Fibroblast of upper back skin (primary cell): ENCODE results near the gene ACCS.
A peak's percentile ranks its signal among the peaks of the same experiment; 100 is the strongest.

Experiments
- DNase-seq: peaks from one replicate; pipeline ENCODE4 v3.0.0-alpha.2; 2013

Gene ACCS, protein sequence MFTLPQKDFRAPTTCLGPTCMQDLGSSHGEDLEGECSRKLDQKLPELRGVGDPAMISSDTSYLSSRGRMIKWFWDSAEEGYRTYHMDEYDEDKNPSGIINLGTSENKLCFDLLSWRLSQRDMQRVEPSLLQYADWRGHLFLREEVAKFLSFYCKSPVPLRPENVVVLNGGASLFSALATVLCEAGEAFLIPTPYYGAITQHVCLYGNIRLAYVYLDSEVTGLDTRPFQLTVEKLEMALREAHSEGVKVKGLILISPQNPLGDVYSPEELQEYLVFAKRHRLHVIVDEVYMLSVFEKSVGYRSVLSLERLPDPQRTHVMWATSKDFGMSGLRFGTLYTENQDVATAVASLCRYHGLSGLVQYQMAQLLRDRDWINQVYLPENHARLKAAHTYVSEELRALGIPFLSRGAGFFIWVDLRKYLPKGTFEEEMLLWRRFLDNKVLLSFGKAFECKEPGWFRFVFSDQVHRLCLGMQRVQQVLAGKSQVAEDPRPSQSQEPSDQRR

DNA sequence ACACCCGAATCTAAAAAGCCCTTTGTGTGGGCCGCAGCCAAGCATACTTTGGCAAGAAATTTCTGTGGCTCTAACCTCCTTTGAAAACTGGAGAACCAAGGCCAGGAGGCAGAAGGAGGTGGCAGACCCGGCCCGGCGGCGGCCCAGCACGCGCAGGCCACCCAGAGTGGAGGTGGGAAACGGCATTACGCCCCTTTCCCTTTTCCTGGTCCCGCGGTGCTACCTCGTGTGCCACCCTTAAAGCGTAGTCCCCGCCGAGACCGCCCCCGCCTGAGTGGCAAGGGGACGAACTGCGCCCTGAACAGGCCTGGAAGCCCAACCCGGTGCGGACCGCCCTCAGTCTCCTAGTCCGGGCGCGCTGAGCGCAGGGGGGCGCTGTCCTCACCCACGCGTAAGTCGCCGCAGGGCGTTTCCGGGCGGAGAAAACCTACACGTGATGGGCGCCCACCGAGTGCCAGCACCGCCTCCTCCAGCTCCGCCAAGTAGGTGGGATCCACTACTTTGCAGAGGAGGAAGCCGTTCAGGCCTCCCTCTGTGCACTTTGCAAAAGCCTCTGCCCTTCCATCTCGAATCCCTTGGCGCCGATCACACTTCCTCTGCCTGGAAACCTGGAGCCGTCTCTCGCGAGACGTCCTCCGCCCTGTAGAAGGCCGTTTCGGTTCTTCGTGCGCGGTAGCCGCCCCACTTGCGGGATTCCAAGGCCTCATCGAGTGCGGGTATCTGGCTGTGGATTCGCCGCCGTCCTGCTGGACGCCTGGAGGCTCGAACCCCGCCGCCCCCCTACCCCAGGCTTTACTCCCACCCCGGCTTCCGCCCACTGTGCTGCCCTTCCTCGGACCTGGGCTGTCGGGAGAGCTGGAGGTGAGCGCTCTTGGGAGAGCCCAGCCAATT is at the start of gene ACCS:
TSS of gene ACCS (plus strand) at position 430 of the 891 bp plus-strand sequence. CDS start 1,358 bp downstream, outside the sequence.
- DNase-seq, result peak; percentile 91

DNA sequence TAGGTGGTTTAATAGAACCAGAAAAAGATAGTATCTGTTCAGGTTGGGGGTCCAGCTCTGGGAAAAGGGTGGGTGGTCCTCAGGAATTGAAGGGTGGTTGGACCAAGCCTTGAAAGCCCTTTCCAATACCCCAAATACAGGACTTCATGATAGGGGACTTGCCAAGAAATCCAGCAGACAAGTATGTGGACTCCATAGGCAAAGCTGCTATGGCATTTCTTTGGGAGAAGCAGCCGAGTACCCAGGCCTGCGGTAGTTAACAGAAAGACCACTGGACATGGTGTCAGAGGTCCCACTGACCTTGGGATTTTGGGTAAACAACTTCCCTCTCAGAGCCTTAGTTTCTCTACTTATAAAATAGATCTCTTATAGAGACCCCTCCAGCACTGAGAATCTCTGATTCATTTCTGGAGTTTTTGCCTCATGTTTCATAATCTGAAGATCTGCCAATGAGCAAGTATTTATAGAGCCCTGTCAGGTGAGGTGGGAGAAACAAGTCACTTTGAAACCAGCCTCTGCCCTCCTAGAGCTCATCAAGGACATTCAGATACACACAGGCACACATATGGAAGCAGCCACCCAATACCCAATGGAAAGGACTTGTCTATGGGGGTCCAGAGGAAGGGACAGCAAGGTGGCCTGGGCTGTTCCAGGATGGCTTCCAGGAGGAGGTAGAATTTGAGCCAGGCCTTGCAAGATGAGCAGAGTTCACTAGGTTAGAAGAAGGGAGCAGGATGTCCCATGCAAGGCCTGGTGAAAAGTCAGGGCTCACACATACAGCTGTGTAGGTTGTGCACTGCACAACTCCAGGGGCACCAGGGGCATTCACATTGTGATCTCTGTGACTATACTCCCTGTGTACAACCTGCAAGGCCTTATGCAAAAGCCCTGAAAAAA is 49.3 kb upstream of the ACCS start:
- DNase-seq, result peak; percentile 61

DNA sequence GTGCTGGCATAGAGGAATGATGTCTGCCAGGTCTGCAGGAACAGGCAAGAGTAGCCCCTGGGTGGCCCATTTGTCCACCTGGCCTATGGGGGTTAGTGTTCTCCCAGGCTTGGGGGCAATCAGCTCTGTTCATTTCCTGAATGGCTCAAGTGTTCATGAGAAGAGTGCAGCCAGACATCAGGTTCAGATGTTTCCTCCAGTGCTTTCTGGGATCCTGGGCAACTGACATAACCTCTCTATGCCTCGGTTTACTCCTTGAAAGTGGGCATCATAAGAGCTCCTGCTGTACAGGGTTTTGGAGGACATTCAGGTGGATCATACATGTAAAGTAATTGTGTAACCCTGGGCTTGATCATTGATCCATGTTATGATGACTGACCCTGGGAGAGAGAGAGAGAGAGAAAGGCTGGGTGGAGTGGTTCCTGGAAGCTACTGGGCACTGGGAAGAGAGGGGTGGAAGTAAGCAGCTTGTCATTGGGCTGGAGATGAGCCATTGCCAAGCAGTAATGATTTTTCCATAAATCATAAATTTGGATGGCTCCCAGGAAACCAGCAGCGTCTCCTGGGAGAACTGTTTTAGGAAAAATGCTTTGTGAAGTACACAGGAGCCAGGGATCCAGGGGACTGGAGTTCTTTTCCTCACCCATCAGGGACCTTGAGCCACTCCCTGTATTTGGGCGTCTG is 48.5 kb upstream of the ACCS start:
- DNase-seq, result peak; percentile 57

DNA sequence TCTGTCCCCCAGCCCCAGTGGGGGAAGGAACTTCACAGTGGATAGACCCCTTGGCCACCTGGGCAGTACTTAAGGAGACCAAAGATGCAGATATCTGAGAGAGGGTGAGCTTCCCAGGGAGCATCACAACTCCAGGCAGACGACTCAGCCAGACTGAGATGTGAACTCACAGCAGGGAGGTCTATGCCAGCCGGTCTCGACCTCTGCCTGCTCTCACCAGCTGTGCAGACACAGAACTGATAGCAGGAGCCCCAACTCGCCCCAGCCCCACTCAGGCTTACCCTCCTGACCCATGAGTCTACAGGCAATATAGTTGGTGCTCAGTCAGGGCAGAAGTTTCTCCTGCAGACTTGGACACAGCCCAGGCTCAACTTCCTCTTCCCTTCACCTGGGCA is 47.9 kb upstream of the ACCS start:
- DNase-seq, result no peak

DNA sequence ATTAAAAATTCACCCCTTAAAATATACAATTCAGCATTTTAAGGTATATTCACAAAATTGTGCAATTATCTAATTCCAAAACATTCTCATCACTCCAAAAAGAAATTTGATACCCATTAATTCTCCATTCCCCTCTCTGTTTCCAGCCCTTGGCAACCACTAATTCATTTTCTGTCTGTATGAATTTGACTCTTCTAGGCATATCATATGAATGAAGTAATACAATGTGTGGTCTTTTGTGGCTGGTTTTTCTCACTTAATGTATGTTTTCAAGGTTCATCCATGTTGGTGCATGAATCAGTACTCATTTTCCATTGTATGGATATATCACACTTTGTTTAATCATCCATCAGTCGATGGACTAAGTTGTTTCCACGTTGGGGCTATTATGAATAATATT is 47.2 kb upstream of the ACCS start:
- DNase-seq, result peak; percentile 72

DNA sequence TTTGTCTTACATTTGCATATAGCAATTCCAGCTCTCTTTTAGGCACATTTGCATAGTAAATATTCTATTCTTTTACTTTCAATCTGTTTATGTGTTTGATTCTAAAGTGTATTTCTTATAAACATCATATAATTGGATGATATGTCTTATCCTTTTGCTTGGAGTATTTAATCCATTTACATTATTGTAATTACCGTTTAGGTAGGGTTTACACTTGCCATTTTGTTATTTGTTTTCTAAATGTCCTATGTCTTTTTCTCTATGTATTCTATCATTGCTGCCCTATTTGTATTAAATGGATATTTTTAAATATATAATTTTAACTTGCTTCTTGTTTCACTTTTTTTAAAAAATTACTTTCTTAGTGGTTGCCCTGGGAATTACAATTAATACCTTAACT is 41.1 kb upstream of the ACCS start:
- DNase-seq, result no peak

DNA sequence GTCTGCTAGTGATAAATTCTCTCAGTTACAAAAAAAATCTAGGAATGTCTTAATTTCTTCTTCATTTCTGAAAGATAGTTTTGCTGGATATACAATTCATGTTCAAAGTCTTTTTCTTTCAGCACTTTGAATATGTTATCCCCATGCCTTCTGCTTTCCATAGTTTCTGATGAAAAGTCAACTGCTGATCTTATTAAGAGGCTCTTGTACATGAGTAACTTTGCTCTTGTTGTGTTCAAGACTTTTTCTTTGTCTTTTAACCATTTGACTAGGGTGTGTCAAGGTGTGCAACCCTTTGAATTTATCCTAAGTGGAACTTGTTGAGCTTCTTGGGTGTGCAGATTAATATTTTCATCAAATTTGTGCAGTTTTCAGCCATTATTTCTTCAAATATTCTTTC is 40.3 kb upstream of the ACCS start:
- DNase-seq, result no peak

DNA sequence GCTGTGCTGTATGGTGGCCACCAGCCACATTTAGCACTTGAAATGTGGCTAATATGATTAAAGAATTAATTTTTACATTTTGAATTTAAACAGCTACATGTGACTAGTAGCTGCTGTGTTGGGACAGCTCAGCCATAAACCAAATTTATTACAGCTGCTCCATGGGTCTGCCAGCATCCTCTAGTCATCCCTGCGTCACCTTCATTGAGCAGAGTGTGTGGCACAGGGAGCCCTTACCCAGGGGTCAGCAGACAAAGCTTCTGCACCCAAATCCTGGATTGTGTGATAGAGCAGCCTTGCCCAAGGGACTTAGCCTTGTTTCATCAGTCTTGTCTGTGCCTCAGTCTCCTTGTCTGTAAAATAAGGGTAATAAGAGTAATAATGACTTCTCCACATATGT is 37.7 kb upstream of the ACCS start:
- DNase-seq, result no peak

DNA sequence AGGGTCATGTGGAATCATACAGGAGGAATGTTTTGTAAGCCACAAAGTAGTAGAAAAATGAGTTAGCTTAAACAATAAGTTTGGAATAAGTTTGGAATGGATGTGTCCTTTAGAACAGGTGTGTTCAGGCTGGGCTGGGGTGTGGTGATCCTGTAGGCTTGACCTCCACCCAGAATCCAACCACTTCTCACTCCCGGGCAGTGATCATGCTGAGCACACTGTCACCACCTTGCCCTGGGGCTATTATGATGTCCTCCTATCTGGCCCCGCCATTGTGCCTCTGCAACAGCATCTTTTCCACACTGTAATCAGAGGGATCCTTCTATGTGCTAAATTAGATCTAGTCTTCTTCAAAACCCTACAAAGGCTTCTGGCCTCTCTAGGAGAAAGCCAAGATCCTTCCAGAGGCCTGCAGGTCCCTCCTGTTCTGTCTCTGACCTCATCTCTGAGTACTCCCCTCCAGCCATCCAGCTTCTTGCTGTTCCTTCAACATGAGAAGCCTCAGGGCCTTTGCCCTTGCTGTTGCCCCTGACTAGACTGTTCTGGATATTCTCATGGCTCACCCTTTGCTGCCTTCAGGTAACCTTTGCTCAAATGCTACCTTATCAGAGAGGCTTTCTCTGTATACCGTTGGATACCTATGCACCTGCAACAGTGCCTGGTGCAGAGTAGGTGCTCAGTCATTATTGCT is 37.1 kb upstream of the ACCS start:
- no peak for DNase-seq

DNA sequence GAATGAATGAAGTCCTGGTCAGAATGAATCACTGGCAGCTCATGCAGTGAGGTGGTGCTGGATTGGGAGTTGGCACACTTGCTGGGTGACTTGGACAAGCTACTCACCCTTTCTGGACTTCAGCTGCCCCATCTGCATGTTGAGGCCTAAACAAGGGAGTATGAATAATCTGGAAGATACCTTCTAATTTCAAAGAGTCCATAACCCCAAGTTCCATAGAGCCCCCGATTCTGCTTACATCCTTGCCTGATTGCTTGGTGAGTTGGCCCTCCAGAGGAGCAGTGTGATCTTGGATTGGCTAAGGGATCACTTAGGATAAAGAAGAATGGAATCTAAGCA is 36.6 kb upstream of the ACCS start:
- no peak for DNase-seq

DNA sequence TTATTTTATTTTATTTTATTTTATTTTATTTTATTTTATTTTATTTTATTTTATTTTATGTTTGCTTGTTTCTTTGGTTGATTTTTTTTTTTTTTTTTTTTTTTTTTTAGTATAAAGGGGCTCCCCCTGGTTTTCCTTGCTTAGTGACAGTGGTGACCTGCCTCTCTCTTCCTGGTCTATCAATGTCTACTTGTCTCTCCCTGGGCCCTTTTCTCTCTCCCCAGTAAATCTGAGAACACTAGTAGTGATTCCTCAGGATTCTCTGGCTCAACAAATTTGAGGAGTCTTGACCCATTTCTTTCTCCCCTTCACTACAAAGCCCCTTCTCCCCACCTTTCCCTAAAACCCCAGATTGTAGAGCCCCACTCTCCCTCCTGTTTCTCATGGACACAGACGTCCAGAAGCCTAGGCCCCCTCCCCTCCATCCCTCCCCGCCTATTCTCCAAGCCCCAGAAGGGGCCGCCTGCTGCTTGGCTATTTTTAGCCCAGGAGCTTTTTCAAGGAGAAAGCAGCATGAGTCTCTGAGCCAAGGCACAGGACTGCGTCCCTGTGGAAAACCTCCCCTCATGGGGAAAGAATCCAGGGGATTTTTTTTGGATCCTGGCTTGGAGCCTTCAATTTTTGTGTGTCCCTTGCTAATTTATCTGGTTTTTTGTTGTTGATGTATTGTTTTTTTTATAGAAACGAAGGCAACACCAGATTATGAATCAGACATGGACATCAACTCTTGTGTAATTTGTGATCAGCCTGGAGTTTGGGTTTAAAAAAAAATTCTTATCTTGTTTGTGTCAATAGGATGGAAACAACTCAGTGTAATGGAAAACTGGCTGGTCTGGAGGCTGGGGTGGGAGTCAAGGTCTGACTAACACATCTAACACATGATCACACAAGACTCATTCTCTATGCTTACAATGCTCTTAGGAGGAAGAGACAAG is 35.8 kb upstream of the ACCS start:
- DNase-seq, result peak; percentile 63

DNA sequence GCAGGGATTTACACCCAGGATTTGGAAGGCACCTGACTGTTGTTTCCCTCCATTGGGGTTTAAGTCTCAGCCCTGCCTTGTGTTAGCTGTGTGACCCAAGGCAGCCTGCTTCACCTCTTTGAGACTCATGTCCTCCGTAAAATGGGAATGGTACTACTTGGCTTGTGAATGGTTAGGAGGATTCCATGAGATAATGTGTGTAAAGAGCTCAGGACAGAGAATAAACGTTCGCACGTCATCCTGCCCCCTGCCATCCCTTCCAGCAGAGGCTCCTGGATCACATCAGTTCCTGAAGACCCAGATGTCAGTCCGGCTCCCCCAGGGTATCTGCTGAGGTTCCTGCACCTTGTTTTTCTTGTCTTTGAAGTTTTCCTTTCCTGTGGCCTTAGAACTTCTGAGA is 35.1 kb upstream of the ACCS start:
- no peak for DNase-seq

DNA sequence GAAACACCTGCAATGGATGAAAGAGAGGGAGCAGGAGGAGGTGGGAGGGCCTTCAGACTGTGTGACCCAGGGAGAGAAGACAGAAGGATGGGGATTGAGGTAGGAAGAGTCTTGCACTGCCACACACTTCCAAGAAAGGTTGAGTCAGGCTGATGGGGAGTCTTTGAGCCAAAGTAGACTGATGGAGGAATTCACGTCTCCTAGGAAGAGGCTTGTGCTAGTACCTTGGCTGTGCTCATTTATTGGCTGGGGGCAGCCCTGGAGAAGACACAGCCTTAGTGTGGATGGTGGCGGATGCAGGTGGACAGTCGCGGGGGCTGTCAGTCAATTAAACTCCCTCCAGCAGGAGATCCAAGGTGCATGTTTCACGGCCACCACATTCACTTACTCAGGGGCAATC is 34.5 kb upstream of the ACCS start:
- DNase-seq, result no peak

DNA sequence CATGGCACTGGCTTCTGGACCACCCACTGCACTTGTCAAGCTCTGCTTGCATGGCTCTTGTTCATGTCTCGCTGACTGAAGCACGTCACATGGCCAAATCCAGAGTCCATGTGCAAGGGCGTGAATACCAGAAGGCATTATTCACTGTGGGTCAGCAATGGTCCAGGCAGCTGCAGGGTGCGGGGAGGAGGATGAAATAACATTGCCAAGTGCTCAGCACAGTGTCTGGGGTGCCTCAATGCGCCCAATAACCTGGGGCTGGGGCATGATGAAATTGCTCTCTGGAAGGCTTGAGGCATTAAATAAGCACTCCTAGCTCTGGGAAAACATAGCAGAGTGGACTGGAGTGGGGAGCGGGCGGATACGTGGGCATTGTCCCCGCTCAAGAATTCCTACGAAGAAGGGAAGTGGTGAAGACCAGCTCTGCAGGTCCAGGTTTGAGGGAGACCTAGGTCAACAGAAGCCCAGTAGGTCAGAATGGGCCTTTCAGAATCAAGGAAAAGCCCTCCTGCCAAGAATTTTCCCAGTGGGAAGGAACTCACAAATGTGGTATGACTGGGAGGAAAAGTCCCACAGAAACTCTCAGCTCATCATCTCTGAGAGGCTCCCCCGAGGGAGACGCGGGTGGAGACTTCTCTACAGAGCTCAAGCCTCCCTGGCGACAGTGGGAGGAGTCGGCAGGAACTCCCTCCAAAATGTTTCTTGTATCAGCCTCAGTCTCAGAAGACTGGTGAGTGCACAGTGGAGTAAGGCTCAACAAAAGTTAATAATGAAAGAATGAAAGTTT is 33.6 kb upstream of the ACCS start:
- DNase-seq, result peak; percentile 73

DNA sequence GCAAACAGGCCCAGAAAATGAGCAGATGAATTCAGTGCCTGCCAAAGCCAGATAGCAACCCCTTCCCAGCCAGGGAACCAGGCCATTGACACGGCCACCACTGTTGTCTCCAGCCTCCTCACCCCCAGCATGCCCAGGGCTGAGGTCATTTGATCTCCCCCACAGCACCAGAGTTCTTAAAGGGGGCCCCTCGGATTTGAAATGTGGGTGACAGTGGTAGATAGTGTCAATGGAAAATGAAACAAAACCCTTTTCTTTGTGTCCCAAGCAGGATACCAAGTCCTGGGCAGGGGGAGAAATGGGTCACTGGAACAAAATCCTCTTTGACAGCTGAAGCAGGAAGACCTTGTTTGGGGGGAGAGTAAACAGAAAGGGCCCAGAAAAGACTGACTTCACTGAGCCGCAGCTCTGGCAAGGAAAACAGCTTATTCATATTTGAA is 32.6 kb upstream of the ACCS start:
- no peak for DNase-seq

DNA sequence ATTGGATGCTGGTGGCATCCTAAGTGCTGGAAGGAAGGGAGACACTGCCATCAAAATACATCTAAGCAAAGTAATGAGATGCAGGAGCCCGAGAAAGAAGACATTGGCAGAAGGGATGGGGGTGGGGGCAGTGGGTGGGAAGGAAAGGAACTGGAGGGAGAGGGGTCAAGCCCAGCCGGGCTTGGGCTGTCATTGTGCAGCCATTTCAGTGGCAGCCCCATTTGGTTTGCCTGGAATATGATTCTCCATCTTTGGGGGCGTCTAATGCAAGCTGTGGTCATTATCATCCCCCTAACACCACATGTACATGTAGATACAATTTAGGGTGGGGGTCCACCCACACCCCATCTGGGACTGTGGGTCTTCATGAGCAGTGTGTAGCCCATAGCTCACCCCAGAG is 32.2 kb upstream of the ACCS start:
- DNase-seq, result no peak

DNA sequence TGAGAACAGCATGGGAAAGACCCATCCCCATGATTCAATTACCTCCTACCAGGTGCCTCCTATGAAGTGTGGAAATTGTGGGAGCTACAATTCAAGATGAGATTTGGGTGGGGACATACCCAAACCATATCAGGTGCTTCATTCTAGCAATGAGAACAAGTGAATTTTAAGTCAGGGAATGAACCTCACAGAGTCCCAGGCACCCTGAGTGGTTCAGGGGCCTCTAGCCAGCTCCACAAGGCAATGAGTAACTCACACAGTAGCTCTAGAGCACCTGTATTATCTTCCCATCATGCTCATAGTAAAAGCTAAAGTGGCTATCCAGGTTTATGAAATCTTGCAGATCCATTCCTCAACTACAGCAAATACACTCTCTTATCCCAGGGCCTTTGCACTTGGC is 31.4 kb upstream of the ACCS start:
- no peak for DNase-seq

DNA sequence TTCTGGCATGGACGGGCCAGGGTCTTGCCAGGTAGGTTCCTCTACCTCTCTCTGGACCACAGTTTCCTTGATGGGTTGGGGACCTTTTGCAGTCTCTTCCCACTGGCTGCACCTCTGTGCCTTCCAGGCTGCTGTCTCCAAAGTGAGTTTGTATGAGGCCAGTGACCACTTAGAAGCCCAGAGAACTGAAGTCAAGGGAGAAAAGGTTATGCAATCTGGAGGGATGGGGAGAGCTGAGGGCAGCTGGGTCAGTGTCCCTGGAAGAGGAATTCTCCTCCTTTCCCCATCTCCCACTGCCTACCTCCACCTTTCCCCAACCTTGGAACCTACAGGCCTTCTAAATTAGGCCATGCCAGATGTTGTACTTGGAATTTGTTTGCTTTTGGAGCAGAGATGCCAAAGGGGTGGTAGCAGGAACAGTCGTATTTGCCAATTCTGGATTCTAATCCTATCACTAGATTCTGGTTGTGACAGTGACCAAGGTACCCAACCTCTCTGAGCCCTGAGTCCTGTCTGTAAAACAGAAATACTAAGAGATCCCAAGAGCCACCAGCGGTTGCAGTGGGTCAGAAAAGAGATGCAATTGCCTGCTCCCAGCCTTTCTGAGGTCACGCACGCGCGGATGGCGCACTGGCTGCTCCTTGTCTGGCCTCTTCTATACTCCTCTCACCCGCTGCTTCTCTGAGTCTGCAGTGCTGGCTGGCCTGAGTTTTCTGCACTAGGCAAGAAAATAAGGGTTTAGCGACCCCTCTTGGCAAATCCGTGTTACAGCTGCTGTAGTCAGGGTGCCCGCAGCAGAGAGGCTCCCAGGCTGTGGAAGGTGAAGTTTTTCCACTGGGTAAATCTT is 29.0 kb upstream of the ACCS start:
- peak; percentile 89 for DNase-seq

DNA sequence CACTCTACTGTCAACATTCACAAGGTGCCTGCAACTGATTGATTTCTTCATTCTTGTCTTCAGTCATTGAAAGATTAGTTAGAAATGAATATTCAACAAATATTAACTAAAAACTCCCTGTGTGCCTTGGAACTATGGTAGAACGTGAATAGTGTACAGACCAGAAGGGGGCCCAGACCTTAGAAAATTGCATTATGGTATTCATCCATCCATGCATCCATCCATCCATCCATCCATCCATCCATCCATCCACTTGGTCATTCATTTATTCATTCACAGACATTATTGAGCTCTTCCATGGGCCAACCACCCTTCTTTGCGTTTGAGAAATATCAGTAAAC is 28.4 kb upstream of the ACCS start:
- no peak for DNase-seq
